HG03457 (cell line): ENCODE measurements around the gene MPP1.

Experiments
- ATAC-seq: cut with Tn5 transposase; IDR thresholded peaks from one replicate; pipeline ENCODE4 v1.9.1; 2021; ENCODE audit warnings: moderate number of reproducible peaks; ENCODE audit not compliant: unreplicated experiment

Gene MPP1

DNA sequence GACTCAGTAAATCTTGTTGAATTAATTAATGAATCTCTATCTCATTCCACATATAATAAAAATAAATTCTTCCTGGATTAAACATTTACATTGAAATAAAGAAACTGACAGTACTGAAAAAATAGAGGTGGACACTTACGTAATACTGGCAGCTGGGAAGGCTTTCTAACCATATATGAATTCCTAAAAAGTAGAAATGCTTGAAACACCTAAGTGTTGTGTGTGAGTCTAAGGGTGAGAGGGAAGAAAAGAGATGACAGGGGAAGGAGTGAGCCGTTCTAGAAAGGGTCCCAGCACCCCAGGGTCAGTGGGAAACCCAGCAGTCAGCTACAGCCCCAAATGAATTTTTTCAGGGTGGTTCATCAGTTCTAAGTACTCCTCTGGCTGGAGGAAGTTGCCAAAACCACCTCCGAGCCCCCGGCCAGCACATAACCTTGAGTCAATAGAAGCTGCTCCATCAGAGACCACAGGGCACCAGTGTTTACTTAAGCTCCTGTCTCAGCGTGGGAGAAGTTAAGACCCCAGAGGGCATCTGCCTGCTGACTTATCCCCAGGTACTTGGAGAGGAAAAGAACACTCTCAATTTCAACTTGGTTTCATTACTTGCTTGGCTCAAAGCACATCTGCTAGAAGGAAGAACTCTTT lies 72.7 kb downstream of the MPP1 start:
- ATAC-seq: no peak

DNA sequence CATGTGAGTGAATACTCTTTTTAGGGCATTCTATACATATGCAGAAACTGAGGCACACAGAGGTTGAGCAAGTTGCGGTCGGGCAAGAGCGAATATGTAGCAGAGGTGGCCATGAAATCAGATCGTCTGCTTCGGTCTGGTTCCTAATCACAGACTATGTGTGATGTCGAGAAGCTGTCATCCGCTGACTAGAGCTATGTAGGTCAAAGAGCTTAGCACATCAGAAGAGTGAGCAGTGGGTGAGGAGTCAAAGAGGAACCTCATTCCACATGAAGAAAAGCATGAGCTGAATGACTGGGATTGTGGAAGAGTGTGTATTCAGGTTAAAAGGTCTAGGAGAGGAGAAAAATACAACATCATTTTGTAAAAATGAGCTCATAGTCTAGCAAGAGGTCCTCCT lies 73.4 kb downstream of the MPP1 start:
- ATAC-seq: no peak

DNA sequence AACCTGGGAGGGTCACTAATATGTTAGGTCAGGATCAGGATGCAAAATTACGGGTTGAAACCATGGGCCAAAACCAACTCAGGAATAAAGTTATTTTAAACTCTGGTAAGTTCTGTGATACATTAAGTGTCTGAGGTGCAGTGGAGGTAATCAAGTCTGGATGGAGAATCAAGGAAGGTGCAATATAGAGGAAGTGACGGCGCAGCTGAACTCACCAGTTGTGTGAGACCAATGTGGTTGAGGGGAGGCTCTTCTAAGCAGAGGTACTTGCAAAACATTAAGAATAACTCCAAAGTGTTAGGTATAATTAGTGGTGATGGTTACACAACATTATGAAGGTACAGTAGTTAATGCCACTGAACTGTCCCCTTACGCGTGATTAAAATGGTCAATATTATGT lies 74.1 kb downstream of the MPP1 start:
- ATAC-seq: no peak

DNA sequence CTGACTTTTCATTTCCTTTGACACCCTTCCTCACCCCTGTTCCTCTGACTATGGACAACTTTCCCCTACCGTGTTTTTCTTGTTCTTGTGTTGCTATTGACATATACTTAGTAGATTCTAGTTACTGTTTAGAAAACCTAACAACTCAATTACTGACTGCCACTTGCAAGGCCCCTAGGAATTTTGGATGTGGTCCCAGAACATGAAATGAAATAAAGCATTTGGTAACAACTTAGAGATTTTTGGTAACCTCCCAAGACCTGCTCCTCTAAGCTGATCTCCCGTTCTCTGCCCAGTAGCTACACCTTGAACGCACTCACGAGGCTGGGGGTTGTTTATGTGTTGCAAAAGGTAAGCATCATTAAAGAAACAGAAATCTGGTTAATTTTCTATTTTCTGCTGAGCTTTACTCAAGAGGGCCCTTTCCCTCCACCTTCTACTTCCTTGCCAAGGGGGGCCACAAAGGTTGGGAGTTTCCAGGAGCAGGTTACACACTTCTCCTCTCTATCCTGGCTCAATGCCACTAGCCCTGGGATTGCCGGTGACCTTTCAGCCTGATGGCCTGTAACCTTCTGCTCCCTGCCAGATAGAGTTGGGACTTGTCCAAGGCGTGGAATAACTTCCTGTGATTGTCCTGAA lies 74.9 kb downstream of the MPP1 start:
- ATAC-seq: no peak

DNA sequence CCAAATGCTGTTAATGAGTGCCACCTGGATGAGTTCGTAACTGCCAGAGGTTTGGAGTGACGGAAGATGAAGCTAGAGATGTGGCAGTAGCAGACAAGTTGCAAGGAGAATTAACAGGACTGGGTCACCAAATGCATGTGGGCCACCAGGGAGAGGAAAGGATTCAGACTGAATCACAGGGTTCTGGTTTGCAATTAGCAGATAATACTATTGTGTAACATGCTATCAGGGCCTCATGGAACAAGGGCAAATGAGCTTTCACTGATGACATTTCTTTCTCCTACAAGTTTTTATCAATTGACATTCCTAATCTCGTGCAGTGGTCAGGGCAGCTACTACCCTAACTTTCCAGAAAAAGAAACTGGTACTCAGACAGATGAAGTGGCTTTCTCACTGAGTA lies 75.8 kb downstream of the MPP1 start:
- ATAC-seq: no peak
